ENCODE results near the gene TRPM2.

TRPM2 gene

GRCh38 chr21:44322621-44323325 is 30.6 kb upstream of the TRPM2 start:
- DNase-seq (ENCODE audit: low read depth): no peak

- no peak for DNase-seq (ENCODE audit: low read depth)
Measured at GRCh38 chr21:44323591-44323990, 29.8 kb upstream of the TRPM2 start.

GRCh38 chr21:44324106-44324853 is 29.1 kb upstream of the TRPM2 start:
- DNase-seq (ENCODE audit: low read depth): no peak

- DNase-seq (ENCODE audit: low read depth): no peak
Measured at GRCh38 chr21:44324854-44325107, 28.6 kb upstream of the TRPM2 start.

- DNase-seq (ENCODE audit: low read depth): no peak
Measured at GRCh38 chr21:44325386-44326271, 27.8 kb upstream of the TRPM2 start.

GRCh38 chr21:44326272-44326647 is 27.2 kb upstream of the TRPM2 start:
- DNase-seq (ENCODE audit: low read depth): no peak

GRCh38 chr21:44326716-44327602 is 26.5 kb upstream of the TRPM2 start:
- no peak for DNase-seq (ENCODE audit: low read depth)

GRCh38 chr21:44327603-44327974 is 25.8 kb upstream of the TRPM2 start:
- no peak for DNase-seq (ENCODE audit: low read depth)

- no peak for DNase-seq (ENCODE audit: low read depth)
Measured at GRCh38 chr21:44328242-44328895, 25.1 kb upstream of the TRPM2 start.

GRCh38 chr21:44329086-44329889 is 24.1 kb upstream of the TRPM2 start:
- no peak for DNase-seq (ENCODE audit: low read depth)

GRCh38 chr21:44329971-44330681 is 23.3 kb upstream of the TRPM2 start:
- DNase-seq (ENCODE audit: low read depth): no peak

GRCh38 chr21:44330698-44331097 is 22.7 kb upstream of the TRPM2 start:
- DNase-seq (ENCODE audit: low read depth): no peak

GRCh38 chr21:44331209-44331608 is 22.2 kb upstream of the TRPM2 start:
- DNase-seq (ENCODE audit: low read depth): no peak

GRCh38 chr21:44331650-44332307 is 21.6 kb upstream of the TRPM2 start:
- DNase-seq (ENCODE audit: low read depth): no peak

- DNase-seq (ENCODE audit: low read depth): no peak
Measured at GRCh38 chr21:44332383-44332782, 21.0 kb upstream of the TRPM2 start.

GRCh38 chr21:44332965-44333364 is 20.5 kb upstream of the TRPM2 start:
- DNase-seq (ENCODE audit: low read depth): no peak

- no peak for DNase-seq (ENCODE audit: low read depth)
Measured at GRCh38 chr21:44333509-44334328, 19.7 kb upstream of the TRPM2 start.

- DNase-seq (ENCODE audit: low read depth): no peak
Measured at GRCh38 chr21:44334329-44335030, 18.9 kb upstream of the TRPM2 start.

All from HS-27A (cell line).